HFF-Myc (cell line): ENCODE data around the gene SYNDIG1.

Experiments used
- DNase-seq: peaks from one replicate; pipeline ENCODE4 v3.0.0-alpha.2; 2011; ENCODE audit warnings: low read depth; ENCODE audit errors: extremely low read depth
- H3K4me3 ChIP-seq: replicated peaks from 2 replicates; pipeline ENCODE4 v1.5.1; 2011; ENCODE audit warnings: low read depth, mild to moderate bottlenecking, control low read depth, low read length
- CTCF ChIP-seq: IDR thresholded peaks from 2 replicates; pipeline ENCODE4 v1.5.1; 2012; ENCODE audit warnings: mild to moderate bottlenecking, low read depth, low read length, control low read depth; ENCODE audit errors: missing control alignments

Gene SYNDIG1

GRCh38 chr20:24698706-24699206 lies 229.3 kb downstream of the SYNDIG1 start:
- DNase-seq = no peak
- TF ChIP-seq CTCF = no peak
- H3K4me3 ChIP-seq = no peak overlapping the region

DNA sequence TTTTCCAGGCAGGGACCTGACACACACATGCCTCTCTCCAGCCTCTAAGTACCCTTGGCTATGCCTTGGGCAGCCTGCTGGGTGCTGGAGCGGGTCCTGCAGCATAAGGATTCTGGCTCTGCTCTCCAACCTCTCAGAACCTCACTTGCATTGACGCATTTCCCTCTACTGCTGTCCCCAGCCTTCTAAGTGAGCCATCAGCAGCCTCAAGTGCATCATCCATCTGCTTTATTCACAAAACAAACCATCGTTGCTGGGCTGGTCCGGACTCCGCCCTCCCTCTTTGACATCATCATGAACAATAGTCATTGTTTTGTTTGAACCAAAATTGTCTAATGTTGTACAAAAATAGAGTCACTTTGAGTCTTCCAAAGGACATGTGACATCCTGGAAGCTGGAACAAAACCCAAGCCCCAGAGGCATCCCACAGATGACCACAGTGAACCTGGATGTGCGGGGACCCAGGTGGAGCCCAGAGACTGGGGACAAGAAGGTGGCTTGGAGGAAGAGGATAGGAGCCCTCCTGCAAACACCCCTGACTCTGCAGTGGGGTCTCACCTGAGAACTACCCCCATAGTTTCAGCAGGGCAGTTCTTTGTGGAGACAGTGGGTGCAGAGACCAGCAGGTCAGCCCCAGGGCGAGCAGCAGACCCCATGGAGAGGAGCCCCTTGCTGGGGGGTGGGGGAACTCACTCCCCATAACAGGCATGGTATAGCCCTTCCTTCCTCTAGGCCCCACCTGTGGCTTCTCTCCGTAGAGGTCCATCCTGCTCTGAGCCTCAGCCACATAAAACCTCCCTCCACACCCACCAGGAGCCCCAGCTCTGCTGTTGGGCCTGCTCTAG lies 230.1 kb downstream of the SYNDIG1 start:
- no peak for TF ChIP-seq CTCF
- H3K4me3 ChIP-seq = no peak overlapping the region
- DNase-seq = no peak

DNA sequence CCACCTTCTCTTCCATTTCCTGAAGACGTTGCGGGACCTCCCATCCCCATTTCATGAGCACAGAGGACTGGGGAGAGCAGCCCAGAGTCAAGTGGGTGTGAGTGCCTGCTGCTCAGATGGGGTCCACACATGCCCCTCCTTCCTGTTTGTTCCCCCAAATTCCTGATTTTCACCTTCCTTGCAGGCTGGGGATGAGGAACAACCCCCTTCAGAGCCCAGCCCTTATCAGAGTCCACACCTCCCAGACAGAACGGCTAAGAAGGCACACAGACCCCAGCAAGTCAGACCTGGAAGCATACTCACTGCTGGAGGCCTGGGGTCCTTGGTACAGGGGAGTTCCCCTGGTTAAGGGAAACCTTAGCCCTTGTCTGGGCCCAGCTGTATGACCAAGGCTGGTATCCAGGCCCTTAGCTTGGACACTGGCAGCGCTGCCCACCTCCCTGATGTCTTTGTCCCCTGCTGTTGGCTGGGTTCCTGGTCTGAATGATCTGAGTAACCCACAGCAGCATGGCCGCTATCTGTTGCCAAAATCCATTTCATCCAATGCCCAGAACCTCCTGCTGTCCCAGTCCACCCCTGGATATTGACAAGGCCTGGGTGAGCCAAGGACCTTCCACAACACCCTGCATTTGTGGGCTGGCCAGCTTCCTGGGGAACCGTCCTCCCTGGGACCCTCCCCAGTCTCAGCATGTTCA lies 230.9 kb downstream of the SYNDIG1 start:
- TF ChIP-seq CTCF = no peak
- no peak overlapping the region for H3K4me3 ChIP-seq
- DNase-seq = no peak

DNA sequence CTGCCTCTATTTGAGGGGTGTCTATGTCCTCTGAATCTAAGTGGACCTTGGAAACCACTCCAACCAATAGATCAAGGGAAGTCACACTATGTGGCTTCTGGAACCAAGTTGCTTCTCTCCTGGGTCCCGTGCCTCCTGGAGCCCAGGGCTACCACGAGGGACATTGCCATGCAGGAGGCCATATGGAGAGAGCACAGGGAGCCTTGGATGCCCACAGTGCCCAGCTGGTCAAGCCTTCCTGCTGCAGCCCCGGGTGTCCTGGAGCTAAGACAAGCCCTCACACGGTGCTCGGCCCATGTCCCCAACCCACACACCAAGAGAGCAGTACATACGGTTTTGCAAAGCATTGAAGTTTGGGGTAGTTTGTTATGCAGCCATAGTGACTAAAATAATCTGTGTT lies 231.6 kb downstream of the SYNDIG1 start:
- TF ChIP-seq CTCF = no peak
- H3K4me3 ChIP-seq = no peak overlapping the region
- no peak for DNase-seq

DNA sequence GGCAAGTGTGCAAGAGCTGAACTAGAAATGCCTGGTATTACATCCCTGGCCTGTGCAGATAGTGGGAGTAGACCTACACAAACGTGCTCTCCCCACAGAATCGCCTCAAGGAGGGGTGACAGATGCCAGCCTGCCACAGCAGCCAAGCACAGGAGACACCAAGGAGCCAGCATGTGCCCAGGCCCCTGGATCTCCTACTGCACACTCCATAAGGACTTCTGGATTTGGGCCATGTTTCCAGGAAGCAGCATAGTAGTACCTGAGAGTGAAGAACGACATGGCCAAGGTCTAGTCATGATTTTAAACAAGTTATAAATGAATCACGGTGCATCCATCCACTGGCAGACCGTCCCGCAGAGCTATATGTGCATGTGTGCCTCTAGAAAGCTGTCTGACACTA lies 232.2 kb downstream of the SYNDIG1 start:
- TF ChIP-seq CTCF = no peak
- no peak overlapping the region for H3K4me3 ChIP-seq
- DNase-seq = no peak

DNA sequence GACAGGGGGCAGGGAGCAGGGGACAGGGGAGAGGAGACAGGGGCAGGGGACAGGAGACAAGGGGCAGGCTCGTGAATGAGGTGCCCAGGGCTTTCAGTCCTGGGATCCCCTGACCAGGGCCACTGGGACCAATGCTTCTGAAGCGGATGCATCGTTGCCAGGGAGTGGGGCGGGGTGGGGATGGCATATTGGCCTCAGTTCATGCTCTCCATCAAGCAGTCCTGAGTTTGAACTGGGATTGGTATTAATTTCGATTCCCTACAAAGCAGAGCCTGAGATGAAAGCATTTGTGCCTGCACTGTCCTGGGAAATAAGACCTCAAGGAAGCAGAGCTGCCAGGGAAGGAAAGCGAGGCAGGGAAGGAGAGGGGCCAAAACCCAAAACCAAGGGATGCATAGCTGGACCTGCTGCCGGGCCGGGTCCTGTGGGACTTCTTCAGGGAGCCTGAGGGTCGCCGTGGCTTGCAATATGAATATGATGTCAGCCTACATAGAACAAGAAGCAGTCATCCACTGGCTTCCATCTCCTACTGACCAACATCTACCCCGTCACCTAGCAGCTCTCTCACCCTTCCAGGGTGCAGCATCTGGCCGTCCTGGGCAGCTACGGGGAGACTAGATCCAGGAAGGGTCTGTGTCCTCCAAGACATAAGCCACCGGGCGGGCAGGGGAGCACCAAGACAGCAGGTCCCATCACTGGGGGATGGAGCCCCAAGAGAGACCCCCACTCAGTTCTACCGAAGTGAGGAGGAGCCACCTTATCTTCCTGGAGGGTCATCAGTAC lies 233.3 kb downstream of the SYNDIG1 start:
- DNase-seq = no peak
- H3K4me3 ChIP-seq = no peak overlapping the region
- TF ChIP-seq CTCF = no peak
